BJ (cell line): ENCODE results near the gene PPP1R13B. TPM values are rescaled to one million over a fixed set of nuclear protein-coding genes. Genes with fewer than 3 reads are reported as not detected.

Source experiments
- CTCF ChIA-PET: fragments of 350-600 bp; formaldehyde crosslinking; extraction: SDS; loops from one replicate; lab custom pipeline; 2021; ENCODE audit warnings: antibody characterized with exemption, inconsistent platforms; lab: Yijun Ruan, JAX
- POLR2A ChIA-PET: fragments of 300-600 bp; sonication (Branson Sonifier 250); formaldehyde crosslinking; extraction: SDS; loops from one replicate; lab custom pipeline; 2021; ENCODE audit warnings: antibody characterized with exemption; lab: Charles Lee
- DNase-seq: peaks from one replicate; pipeline ENCODE4 v3.0.0-alpha.2; 2011; ENCODE audit warnings: low read depth
- H3K27me3 ChIP-seq: 2 replicates; pipeline ENCODE4 v1.6.0; 2011; ENCODE audit warnings: low read length; ENCODE audit not compliant: control insufficient read depth, insufficient read depth
- H3K36me3 ChIP-seq: 2 replicates; pipeline ENCODE4 v1.5.1; 2011; ENCODE audit warnings: low read length; ENCODE audit not compliant: control insufficient read depth, insufficient read depth
- H3K4me3 ChIP-seq: 2 replicates; pipeline ENCODE4 v1.5.1; 2011; ENCODE audit warnings: low read depth, mild to moderate bottlenecking, control low read depth, low read length
- CTCF ChIP-seq: IDR thresholded peaks from 2 replicates; pipeline ENCODE4 v1.5.1; 2011; ENCODE audit warnings: low read depth, mild to moderate bottlenecking, control low read depth, inconsistent platforms, low read length, moderate library complexity; ENCODE audit not compliant: insufficient read depth
- polyA plus RNA-seq: library from polyadenylated mRNA; depleted of rRNA; stranded (reverse); fragments of >200 nt; gene quantifications from 2 replicates; pipeline ENCODE4 v1.2.3, GENCODE V29; 2011

PPP1R13B gene
- polyA plus RNA-seq, 1 experiment = 3.3 TPM

GRCh38 chr14:103688906-103689902, 158.2 kb downstream of the PPP1R13B start:
- POLR2A ChIA-PET = no interaction called here
- CTCF ChIA-PET = interaction anchor here (1.2 kb wide), 1 partner anchor 9 kb away, joined by 3 read pairs; no protein-coding TSS in a partner anchor
- H3K36me3 ChIP-seq = peaks cover 28% of the 10 kb centered on the region
- DNase-seq = no peak
- no peak overlapping the region for H3K4me3 ChIP-seq
- H3K27me3 ChIP-seq = no peaks in the 10 kb centered on the region
- TF ChIP-seq CTCF = no peak

GRCh38 chr14:103688441-103688840, 158.9 kb downstream of the PPP1R13B start:
- Histone ChIP-seq H3K4me3 (no peak overlapping the region), H3K27me3 (no peaks in the 10 kb centered on the region), H3K36me3 (peaks cover 26% of the 10 kb centered on the region)
- POLR2A ChIA-PET = no interaction called here
- no peak for DNase-seq
- TF ChIP-seq CTCF = no peak
- CTCF ChIA-PET = interaction anchor here (1.2 kb wide), 2 partner anchors 8 to 22 kb away, joined by 3 read pairs; no protein-coding TSS in a partner anchor

GRCh38 chr14:103687712-103688111, 159.7 kb downstream of the PPP1R13B start:
- H3K36me3 ChIP-seq = peaks cover 28% of the 10 kb centered on the region
- no peak for DNase-seq
- ChIA-PET CTCF (interaction anchor here (0.8 to 1.2 kb wide), 2 partner anchors 8 to 22 kb away, joined by 3 read pairs; no protein-coding TSS in a partner anchor), POLR2A (no interaction called here)
- H3K4me3 ChIP-seq = no peak overlapping the region
- no peak for TF ChIP-seq CTCF
- no peaks in the 10 kb centered on the region for H3K27me3 ChIP-seq

GRCh38 chr14:103686831-103687485, 160.4 kb downstream of the PPP1R13B start:
- H3K4me3 ChIP-seq = no peak overlapping the region
- DNase-seq = no peak
- TF ChIP-seq CTCF = no peak
- peaks cover 29% of the 10 kb centered on the region for H3K36me3 ChIP-seq
- no peaks in the 10 kb centered on the region for H3K27me3 ChIP-seq
- ChIA-PET POLR2A (no interaction called here), CTCF (interaction anchor here (0.6 to 0.8 kb wide), 2 partner anchors 9 to 142 kb away, joined by 3 to 5 read pairs; no protein-coding TSS in a partner anchor)
